ENCODE results near the gene MRAS. TPM values are rescaled to one million over a fixed set of nuclear protein-coding genes. Genes with fewer than 3 reads are reported as not detected.

The MRAS gene
- total RNA-seq, 1 donor from 2014 or later, result 0.07 TPM

DNA sequence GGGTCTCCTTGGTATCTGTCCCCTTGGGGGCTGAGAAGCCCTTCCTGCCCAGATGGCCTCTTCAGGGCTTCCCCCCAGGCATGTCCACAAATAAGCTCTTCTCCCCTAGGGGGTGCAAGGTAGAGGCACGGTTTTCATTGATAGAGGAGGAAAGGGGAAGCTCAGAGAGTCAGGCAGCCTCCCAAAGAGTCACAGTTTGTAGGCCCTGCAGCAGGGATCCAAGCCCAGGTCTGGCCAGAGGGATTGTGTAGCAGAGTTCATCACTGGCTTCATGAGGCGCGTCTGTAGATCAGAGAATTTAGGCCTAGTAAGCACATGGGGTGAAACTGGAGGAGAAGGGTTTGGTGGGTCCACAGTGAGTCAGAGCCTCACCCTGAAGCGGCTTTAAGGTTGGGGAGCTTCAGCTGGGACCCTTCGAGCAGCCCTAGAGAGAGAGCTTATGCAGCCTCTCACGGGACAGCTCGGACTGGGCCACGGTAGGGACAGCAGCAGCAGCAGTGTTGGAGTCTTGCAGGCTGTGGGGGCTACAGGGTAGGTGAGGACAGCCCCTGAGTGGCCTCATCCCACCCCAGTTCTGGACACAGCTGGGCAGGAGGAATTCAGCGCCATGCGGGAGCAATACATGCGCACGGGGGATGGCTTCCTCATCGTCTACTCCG is 48.5 kb downstream of the MRAS start:
- intact Hi-C loops (cut with micrococcal nuclease), result loop anchor here (10.0 kb wide), 1 partner anchor 62 kb away; no protein-coding TSS in a partner anchor
- DNase-seq (no peak), ATAC-seq (ENCODE audit: low read depth) (no peak)
- no peaks in the 10 kb centered on the region for H3K36me3 Mint-ChIP-seq (ENCODE audit: low read depth)
- H3K4me3 Mint-ChIP-seq, result no peak overlapping the region
- TF ChIP-seq, protein P1, sequence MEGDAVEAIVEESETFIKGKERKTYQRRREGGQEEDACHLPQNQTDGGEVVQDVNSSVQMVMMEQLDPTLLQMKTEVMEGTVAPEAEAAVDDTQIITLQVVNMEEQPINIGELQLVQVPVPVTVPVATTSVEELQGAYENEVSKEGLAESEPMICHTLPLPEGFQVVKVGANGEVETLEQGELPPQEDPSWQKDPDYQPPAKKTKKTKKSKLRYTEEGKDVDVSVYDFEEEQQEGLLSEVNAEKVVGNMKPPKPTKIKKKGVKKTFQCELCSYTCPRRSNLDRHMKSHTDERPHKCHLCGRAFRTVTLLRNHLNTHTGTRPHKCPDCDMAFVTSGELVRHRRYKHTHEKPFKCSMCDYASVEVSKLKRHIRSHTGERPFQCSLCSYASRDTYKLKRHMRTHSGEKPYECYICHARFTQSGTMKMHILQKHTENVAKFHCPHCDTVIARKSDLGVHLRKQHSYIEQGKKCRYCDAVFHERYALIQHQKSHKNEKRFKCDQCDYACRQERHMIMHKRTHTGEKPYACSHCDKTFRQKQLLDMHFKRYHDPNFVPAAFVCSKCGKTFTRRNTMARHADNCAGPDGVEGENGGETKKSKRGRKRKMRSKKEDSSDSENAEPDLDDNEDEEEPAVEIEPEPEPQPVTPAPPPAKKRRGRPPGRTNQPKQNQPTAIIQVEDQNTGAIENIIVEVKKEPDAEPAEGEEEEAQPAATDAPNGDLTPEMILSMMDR (IDR thresholded peaks at IDR 0.05), result no peak
- no peak overlapping the region for H3K27ac Mint-ChIP-seq
- H3K9me3 Mint-ChIP-seq, result no peaks in the 10 kb centered on the region
- ChIA-PET POLR2A (no interaction called here), CTCF (interaction anchor here (0.7 to 1.0 kb wide), 2 partner anchors 216 to 959 kb away, joined by 3 read pairs; no protein-coding TSS in a partner anchor)
- peaks cover 36% of the 10 kb centered on the region for H3K27me3 Mint-ChIP-seq
- no peaks in the 10 kb centered on the region for H3K4me1 Mint-ChIP-seq

DNA sequence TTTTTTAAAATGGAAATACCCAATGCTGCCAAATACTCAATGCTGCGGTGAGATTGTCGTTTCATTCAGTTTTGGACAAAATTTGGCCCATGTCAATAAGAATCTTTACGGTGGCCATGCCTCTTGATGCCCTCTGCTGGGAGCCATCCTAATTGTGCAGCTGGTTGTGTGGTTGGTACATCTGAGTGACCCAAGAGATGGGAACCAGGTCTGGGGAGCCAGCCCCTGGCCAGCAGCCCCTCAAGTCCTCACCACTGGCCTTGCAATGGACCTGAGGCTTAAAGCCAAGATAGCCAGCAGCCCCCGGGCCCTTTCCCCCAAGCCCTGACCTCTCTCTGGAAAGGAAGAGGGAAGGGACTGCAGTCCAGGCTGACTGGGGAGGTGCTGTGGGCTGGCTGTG is 49.6 kb downstream of the MRAS start:
- ChIA-PET CTCF (interaction anchor here (1.0 kb wide), 1 partner anchor 217 kb away, joined by 3 read pairs; no protein-coding TSS in a partner anchor), POLR2A (no interaction called here)
- H3K4me3 Mint-ChIP-seq, result no peak overlapping the region
- ATAC-seq (ENCODE audit: low read depth) (no peak), DNase-seq (no peak)
- no peak overlapping the region for H3K27ac Mint-ChIP-seq
- H3K4me1 Mint-ChIP-seq, result no peaks in the 10 kb centered on the region
- no peaks in the 10 kb centered on the region for H3K36me3 Mint-ChIP-seq (ENCODE audit: low read depth)
- TF ChIP-seq, protein P1 (IDR thresholded peaks at IDR 0.05), result no peak
- peaks cover 34% of the 10 kb centered on the region for H3K27me3 Mint-ChIP-seq
- no peaks in the 10 kb centered on the region for H3K9me3 Mint-ChIP-seq
- intact Hi-C loops (cut with micrococcal nuclease), result loop anchor here (10.0 kb wide), 1 partner anchor 63 kb away; no protein-coding TSS in a partner anchor

DNA sequence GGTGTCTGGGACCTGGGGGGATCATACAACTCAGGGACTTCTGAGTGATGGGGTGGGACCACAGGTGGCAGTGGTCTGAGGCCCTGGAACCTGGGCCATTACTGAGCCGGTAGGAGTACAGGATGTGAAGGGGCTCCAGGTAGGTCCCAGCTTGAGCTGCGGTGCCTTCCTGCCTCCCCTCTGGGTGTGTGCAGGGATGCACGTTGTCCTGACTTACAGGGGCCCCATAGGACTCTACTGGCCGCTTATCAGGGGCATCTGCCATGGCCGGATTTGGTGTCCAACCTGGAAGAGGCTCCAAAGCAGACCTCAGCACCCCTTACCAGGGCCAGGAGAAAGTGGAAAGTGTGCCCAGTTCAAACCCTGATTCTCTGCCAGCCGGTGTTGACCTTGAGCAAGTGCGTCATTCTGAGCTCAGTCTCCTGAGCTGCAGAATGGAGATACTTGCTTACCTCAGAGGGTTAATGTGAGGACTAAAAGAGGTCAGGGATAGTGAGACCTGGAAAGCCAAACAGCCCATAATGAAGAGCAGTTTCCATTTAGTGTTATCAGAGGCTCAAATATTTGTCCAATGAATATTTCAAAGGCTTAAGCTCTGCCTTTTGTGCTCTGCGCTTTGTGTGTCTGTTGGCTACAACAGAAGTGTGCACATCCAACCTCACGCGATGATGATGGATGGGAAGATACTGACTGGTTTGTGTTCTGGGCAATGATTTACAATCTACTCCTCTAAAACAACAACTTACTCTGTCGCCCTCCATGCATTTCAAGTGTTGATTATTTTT is 50.6 kb downstream of the MRAS start:
- Mint-ChIP-seq H3K36me3 (ENCODE audit: low read depth) (no peaks in the 10 kb centered on the region), H3K4me3 (no peak overlapping the region), H3K27me3 (peaks cover 37% of the 10 kb centered on the region), H3K9me3 (no peaks in the 10 kb centered on the region), H3K4me1 (no peaks in the 10 kb centered on the region), H3K27ac (no peak overlapping the region)
- ATAC-seq (ENCODE audit: low read depth) (no peak), DNase-seq (no peak)
- ChIA-PET CTCF (no interaction called here), POLR2A (no interaction called here)
- intact Hi-C loops (cut with micrococcal nuclease), result loop anchor here (10.0 kb wide), 1 partner anchor 64 kb away; no protein-coding TSS in a partner anchor
- TF ChIP-seq, protein P1 (IDR thresholded peaks at IDR 0.05), result no peak

DNA sequence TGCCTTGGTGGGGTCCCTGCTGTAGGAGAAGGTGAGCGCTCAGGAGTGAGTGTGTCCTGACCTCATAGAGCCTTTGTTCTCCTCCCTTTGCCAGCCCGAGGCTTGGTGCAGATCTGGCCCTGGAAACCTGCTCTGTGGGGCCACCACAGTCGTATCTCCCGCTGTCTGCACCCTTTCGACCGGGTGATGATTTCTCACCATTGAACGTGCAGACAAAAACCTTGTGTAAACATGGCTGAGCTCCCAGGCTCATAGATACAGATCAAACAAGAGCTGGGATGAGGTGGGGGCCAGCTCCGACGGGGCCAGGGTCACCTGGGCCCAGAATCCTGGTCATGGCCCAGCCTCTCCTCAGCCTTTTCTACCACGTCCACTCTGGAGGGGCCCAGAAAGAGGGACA is 51.4 kb downstream of the MRAS start:
- Mint-ChIP-seq H3K36me3 (ENCODE audit: low read depth) (no peaks in the 10 kb centered on the region), H3K9me3 (no peaks in the 10 kb centered on the region), H3K27ac (no peak overlapping the region), H3K27me3 (peaks cover 40% of the 10 kb centered on the region), H3K4me1 (no peaks in the 10 kb centered on the region), H3K4me3 (no peak overlapping the region)
- POLR2A ChIA-PET, result no interaction called here
- intact Hi-C loops (cut with micrococcal nuclease), result loop anchor here (10.0 kb wide), 1 partner anchor 65 kb away; no protein-coding TSS in a partner anchor
- TF ChIP-seq, protein P1 (IDR thresholded peaks at IDR 0.05), result no peak
- no peak for ATAC-seq (ENCODE audit: low read depth)
- no peak for DNase-seq
- CTCF ChIA-PET, result no interaction called here

DNA sequence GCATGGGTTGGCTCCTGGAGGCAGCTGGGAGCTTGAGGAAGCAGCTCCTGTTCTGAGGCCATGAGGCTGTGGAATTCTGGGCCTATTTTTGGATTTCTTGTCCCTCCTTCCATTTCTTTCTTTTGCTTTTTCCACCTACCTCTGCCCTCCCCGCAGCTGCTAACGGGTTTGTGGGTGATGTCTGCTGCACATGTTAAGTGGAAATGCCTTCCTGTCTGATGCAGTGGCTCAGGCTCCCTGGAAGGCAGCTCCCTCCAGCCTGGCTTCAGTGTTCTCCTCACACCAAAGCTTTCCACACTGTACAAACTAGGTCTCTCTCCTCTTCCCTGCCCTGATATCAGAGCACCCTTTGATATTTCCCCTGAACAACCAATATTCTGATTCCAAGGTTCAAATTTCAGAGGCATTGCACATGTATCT is 52.3 kb downstream of the MRAS start:
- DNase-seq (no peak), ATAC-seq (ENCODE audit: low read depth) (no peak)
- no peak overlapping the region for H3K27ac Mint-ChIP-seq
- POLR2A ChIA-PET, result no interaction called here
- no peaks in the 10 kb centered on the region for H3K9me3 Mint-ChIP-seq
- intact Hi-C loops (cut with micrococcal nuclease), result no loop called here
- H3K27me3 Mint-ChIP-seq, result peaks cover 38% of the 10 kb centered on the region
- no peak overlapping the region for H3K4me3 Mint-ChIP-seq
- no peaks in the 10 kb centered on the region for H3K36me3 Mint-ChIP-seq (ENCODE audit: low read depth)
- no peaks in the 10 kb centered on the region for H3K4me1 Mint-ChIP-seq
- TF ChIP-seq, protein P1 (IDR thresholded peaks at IDR 0.05), result no peak
- CTCF ChIA-PET, result no interaction called here
